GM06990 (cell line): ENCODE results near the gene PI4K2B.
"Not testable (repeated sequence)": the region's sequence is repeated elsewhere in the genome, so short reads cannot be mapped to it uniquely, and the experiment has no call there.

ENCODE experiments used
- DNase-seq: peaks from one replicate; pipeline ENCODE4 v3.0.0-alpha.2; 2011; ENCODE audit not compliant: insufficient read length; ENCODE audit errors: extremely low read depth
- H3K27me3 ChIP-seq: replicated peaks from 2 replicates; pipeline ENCODE4 v1.6.0; 2011; ENCODE audit warnings: low read length; ENCODE audit not compliant: control insufficient read depth, insufficient read depth
- H3K36me3 ChIP-seq: 2 replicates; pipeline ENCODE4 v1.5.1; 2011; ENCODE audit warnings: low read length; ENCODE audit not compliant: control insufficient read depth, insufficient read depth
- H3K4me3 ChIP-seq: replicated peaks from 2 replicates; pipeline ENCODE4 v1.5.1; 2011; ENCODE audit warnings: low read depth, mild to moderate bottlenecking, control low read depth, low read length
- TF ChIP-seq, protein P1 (sequence below): IDR thresholded peaks from 2 replicates; pipeline ENCODE4 v1.5.1; 2011; ENCODE audit warnings: low read length, control low read depth, mild to moderate bottlenecking, inconsistent platforms; ENCODE audit not compliant: insufficient read depth, poor library complexity, severe bottlenecking

PI4K2B gene

DNA sequence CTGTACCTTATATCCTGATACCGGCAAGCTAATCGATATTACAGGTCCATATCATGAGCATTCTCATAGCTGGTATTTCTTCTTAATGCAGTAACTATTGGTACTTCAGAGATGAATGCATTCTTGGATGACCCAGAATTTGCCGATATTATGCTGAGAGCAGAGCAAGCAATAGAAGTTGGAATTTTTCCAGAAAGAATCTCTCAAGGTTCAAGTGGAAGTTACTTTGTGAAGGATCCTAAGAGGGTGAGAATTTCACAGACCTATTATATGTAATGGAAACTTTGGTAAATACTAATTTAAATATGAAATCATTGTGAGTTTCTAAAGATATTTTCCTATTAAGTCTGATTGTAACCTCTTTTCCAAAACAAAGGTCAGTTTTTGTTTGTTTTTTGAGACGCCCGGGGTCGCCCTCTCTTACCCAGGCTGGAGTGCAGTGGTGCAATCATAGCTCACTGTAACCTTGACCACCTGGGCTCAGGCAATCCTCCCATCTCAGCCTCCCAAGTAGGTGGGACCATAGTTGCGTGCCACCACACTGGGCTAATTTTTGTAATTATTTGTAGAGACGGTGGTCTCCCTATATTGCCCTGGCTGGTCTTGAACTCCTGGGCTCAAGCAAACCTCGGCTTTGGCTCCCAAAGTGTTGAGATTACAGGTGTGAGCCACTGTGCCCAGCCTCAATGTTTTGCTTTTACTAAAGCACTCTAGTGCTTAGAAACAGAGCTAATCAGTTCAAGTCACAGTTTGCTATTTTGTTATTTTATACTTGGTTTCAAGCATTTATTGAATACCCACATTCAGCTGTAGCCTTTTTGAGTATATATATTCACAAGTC, 18.6 kb downstream of the PI4K2B start:
- no peak for DNase-seq
- Histone ChIP-seq H3K4me3 (no peak overlapping the region), H3K36me3 (peaks cover 6% of the 10 kb centered on the region), H3K27me3 (no peaks in the 10 kb centered on the region)
- TF ChIP-seq, protein P1, sequence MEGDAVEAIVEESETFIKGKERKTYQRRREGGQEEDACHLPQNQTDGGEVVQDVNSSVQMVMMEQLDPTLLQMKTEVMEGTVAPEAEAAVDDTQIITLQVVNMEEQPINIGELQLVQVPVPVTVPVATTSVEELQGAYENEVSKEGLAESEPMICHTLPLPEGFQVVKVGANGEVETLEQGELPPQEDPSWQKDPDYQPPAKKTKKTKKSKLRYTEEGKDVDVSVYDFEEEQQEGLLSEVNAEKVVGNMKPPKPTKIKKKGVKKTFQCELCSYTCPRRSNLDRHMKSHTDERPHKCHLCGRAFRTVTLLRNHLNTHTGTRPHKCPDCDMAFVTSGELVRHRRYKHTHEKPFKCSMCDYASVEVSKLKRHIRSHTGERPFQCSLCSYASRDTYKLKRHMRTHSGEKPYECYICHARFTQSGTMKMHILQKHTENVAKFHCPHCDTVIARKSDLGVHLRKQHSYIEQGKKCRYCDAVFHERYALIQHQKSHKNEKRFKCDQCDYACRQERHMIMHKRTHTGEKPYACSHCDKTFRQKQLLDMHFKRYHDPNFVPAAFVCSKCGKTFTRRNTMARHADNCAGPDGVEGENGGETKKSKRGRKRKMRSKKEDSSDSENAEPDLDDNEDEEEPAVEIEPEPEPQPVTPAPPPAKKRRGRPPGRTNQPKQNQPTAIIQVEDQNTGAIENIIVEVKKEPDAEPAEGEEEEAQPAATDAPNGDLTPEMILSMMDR = no peak

DNA sequence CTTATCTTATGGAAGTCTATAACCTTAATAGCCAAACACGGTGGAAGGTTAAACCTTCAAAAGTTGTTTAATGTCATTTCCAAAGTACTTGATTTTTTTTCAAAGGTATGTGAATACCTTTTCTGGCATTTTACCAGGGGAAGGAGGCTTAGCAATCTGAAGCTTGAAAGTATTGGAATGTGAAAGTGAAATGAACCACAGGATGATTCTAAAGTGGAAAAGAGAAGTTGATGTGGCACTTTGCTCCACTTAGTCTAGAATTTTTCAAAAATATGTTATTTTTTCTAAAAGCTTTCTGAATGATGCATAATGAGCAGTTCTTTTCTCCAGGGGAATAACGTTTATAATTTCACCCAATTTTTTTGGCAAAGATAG, 19.2 kb downstream of the PI4K2B start:
- H3K36me3 ChIP-seq = peaks cover 6% of the 10 kb centered on the region
- no peaks in the 10 kb centered on the region for H3K27me3 ChIP-seq
- H3K4me3 ChIP-seq = no peak overlapping the region
- TF ChIP-seq, protein P1 = no peak
- DNase-seq = no peak

DNA sequence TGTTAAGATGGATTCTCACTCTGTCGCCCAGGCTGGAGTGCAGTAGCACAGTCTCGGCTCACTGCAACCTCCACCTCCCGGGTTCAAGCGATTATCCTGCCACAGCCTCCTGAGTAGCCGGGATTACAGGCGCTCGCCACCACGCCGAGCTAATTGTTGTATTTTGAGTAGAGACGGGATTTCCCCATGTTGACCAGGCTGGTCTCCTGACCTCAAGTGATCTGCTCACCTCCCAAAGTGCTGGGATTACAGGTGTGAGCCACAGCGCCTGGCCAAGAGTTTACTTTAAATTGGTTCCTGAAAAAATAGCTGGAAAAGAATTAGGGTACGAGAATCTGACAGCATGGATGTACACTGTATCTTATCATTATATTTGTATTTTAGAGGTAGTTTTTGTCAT, 20.0 kb downstream of the PI4K2B start:
- not testable (repeated sequence) for H3K4me3 ChIP-seq, H3K36me3 ChIP-seq, H3K27me3 ChIP-seq, DNase-seq

DNA sequence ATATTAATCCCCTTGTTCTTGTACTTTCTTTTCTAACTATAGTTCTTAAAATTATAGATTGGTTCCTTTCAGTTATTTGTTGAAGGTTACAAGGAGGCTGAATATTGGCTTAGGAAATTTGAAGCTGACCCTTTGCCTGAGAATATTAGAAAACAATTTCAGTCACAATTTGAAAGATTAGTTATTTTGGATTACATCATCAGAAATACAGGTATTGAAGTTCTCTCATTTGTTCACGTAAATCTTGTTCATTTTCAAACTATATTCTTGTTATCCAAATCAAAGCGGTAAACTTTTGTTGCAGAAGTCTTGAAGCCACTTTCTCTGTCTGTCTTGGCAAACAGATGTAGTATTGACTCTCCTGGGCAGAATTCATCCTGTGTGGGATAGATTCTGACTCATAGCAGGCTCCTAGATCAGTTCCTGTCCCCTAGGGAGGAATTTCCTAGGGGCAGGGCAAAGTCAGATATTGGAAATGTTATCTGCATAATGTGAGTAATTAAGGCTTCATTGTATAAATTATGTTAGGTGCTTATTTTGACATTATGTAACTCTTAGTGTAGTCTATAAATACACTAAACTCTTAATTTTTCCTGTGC, 25.2 kb downstream of the PI4K2B start:
- DNase-seq = no peak
- TF ChIP-seq, protein P1 = no peak
- Histone ChIP-seq H3K36me3 (peaks cover 8% of the 10 kb centered on the region), H3K4me3 (no peak overlapping the region), H3K27me3 (no peaks in the 10 kb centered on the region)

DNA sequence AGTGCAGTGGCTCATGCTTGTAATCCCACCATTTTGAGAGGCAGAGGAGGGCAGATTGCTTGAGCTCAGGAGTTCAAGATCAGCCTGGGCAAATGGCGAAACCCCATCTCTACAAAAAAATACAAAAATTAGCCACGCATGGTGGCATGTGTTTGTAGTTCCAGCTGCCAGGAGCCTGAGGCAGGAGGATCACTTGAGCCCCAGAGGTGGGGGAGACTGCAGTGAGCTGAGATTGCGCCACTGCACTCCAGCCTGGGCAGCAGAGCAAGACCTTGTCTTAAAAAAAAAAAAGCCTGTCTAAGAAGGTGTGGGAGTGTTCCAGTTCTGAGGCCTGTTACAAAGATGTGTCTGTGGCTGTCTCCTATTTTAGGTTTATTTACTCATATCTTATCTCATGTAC, 38.0 kb downstream of the PI4K2B start:
- H3K4me3 ChIP-seq = no peak overlapping the region
- DNase-seq = no peak
- TF ChIP-seq, protein P1 = no peak
- no peaks in the 10 kb centered on the region for H3K27me3 ChIP-seq
- H3K36me3 ChIP-seq = peaks cover 4% of the 10 kb centered on the region

DNA sequence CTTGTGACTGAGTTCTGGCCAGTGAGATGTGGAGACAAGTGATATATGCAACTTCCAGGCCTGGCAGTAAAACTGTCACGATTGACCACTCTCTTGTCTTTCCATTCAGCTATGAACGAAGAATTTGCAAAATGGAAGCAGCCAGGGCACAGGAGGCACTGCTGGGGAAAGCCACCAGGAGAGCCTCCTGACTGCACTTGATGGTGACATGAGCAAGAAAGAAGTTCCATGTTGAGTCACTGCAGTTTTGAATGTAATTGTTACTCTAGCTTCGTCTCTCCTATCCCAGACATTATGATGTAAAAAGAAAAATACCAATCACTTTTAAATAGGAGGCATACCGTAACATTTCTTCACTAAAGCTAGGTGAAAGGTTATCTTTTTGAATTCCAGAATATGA, 46.4 kb downstream of the PI4K2B start:
- Histone ChIP-seq H3K36me3 (no peaks in the 10 kb centered on the region; the same call in 1 of the 2 replicates), H3K4me3 (no peak overlapping the region), H3K27me3 (no peaks in the 10 kb centered on the region)
- DNase-seq = no peak
- TF ChIP-seq, protein P1 = no peak
